Mammary microvascular endothelial cell (primary cell): ENCODE data around the gene PIGU. TPM values are rescaled to one million over a fixed set of nuclear protein-coding genes. Genes with fewer than 3 reads are reported as not detected.

ENCODE experiments used
- total RNA-seq: library from RNA; depleted of rRNA; stranded (reverse); fragments of >200 nt; gene quantifications from 2 replicates; pipeline ENCODE4 v1.2.3, GENCODE V29; 2015

PIGU gene
- 17.9 and 19.4 TPM in 2 replicates for total RNA-seq

GRCh38 chr20:34676642-34677373, at the start of gene PIGU:
TSS of gene PIGU (minus strand) at chr20:34677092. CDS start at chr20:34677085, 7 bp downstream.

DNA sequence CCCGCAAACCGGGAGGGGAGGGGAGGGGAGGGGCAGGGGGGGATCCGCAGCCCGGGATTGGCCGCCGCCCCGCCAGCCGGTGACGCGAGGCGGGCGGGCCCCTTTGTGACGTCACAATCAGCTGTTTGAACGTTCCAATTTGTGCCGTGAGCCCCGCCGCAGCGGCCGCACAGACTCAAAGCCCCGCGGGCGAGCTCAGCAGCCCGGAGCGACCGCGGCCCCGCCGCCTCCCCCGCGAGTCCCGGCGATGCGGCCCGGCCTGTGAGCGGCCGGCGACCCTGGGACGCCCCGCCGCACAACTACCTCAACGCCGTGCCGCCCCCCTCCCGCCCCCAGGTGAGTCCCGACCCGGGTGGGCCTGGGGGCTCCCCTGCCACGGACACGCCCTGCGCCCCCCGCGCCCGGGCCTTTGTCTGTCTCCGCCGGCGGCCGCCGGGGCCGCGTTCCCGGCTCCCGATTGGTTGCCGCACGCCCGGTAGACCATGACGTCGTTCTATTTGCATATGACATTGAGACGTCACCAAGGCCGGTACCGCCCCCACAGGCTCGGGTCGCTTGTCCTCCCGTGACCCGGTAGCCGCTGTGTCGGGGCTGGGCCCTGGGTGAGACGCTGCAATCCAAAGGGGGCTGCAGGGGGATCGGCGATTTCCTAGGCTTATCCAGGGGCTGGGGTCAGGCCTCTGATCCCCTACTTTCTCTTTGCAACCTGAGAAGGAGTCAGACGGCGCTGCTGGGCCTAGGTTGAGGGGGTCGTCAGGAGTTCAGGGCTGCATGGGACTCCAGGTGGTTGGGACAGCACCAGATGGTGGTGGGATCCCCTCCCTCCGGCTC, 27.5 kb upstream of the PIGU start, which contains the start of gene TP53INP2:
TP53INP2 (plus strand) TSS at position 168 of the 831 bp plus-strand sequence. CDS start 4,396 bp downstream, outside the sequence.

GRCh38 chr20:34558320-34559218, 118.3 kb downstream of the PIGU start, which contains the start of gene MAP1LC3A:
TSS of gene MAP1LC3A (plus strand) at chr20:34558718. CDS start at chr20:34558869, 151 bp downstream.

DNA sequence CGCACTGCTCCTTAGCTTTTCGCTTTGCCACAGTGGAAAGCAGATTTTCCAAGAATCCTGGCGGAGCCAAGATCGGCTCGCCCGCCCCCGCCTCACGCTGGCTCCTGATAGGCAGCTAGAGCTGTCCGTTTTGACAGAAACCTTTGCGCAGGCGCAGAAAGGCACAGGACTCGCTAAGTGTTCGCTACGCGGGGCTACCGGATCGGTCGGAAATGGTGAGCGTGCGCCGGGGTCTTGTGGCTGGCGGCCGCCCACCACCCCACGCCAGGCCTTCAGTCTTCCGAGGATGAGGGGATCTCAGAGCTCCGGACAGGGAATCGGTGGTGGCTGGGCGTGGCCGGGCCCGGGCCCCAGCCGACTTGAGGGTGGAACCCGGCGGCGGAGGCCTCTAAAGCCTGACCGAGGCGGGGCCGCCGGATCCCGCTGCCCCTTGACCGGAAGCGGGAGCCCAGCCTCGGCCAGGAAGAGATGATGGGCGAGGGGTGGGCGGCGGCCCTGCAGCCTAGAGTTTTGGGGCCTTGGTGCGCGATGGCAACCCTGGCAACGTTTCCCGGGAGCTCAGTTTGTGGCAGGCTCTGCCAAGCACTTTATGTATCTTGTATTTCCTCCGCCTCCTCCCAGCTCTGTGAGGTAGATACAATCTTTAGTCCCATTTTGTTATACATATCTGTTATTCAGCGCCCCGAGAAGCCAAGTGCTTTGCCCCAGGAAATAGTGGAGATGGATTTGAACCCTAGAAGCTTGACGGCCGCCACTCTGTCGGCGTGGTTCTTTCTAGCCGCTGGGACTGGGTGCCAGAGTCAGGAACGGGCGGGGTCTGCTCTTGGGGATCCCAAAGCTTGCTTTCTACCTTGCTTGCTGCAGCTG, 160.4 kb downstream of the PIGU start, which contains the start of gene DYNLRB1:
DYNLRB1 (plus strand) TSS at position 176 of the 867 bp plus-strand sequence; CDS start at position 213, 37 bp downstream.

Other genes with a start within 250 kb of the PIGU start
- 153 and 157 TPM in 2 replicates for gene DYNLRB1, start 160.7 kb downstream of the PIGU start, total RNA-seq
- gene MAP1LC3A, start 118.4 kb downstream of the PIGU start, total RNA-seq: 41.6 and 57.4 TPM in 2 replicates
- 9.3 and 9.5 TPM in 2 replicates for gene TP53INP2, start 27.3 kb upstream of the PIGU start, total RNA-seq
- 5.9 and 8.6 TPM in 2 replicates for gene NCOA6, start 148.6 kb upstream of the PIGU start, total RNA-seq
- gene GGT7, start 195.8 kb upstream of the PIGU start, total RNA-seq: 0.53 and 0.84 TPM in 2 replicates
- gene ACSS2, start 199.5 kb upstream of the PIGU start, total RNA-seq: 37.4 and 40.1 TPM in 2 replicates